Measurements from ENCODE around the gene PYGL.
A peak's percentile ranks its signal among the peaks of the same experiment; 100 is the strongest.

The PYGL gene

DNA sequence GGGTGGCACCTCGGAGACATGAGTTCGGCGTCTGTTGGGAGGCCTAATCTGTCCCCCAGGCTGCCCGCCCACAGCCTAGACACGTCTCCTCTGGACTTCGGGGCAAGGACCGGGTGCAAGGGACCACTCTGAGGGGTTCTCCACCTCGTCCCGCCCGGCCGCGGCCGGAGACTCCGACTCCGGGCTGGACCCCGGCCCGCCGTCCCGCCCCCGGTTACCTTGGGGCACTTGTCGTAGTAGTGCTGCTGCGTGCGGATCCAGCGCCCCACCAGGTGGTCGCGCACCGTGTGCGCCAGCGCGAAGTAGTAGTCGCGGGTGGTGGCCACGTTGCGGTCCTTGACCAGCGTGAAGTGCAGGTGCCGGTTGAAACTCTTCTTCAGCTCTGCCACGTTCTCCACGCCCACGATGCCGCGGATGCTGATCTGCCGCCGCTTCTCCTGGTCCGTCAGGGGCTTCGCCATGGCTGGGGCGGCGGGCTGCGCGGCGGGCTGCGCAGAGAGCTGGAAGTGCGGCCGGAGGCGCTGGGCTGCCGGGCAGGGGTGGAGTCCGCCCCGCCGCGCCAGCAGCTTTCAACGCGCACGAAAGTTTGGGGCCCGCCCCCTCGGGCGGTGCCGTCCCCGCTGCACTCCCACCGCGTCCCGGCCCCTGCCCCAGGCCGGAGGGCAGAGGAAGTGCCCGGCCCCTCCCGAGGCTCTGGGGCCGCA is at the start of gene PYGL:
Gene PYGL (minus strand): TSS at position 541 of the 704 bp plus-strand sequence. CDS start 80 bp downstream, at position 461.
- TF ChIP-seq, protein P1, sequence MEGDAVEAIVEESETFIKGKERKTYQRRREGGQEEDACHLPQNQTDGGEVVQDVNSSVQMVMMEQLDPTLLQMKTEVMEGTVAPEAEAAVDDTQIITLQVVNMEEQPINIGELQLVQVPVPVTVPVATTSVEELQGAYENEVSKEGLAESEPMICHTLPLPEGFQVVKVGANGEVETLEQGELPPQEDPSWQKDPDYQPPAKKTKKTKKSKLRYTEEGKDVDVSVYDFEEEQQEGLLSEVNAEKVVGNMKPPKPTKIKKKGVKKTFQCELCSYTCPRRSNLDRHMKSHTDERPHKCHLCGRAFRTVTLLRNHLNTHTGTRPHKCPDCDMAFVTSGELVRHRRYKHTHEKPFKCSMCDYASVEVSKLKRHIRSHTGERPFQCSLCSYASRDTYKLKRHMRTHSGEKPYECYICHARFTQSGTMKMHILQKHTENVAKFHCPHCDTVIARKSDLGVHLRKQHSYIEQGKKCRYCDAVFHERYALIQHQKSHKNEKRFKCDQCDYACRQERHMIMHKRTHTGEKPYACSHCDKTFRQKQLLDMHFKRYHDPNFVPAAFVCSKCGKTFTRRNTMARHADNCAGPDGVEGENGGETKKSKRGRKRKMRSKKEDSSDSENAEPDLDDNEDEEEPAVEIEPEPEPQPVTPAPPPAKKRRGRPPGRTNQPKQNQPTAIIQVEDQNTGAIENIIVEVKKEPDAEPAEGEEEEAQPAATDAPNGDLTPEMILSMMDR (conservative IDR thresholded peaks at IDR 0.05; ENCODE audit: control insufficient read depth, insufficient read depth, low read depth, low read length): no peak
- peak; percentile 53 for DNase-seq (ENCODE audit: low read depth)
- H3K4me3 ChIP-seq (ENCODE audit: control insufficient read depth, low read depth, low read length): peak within 1 kb of the TSS; percentile 67

DNA sequence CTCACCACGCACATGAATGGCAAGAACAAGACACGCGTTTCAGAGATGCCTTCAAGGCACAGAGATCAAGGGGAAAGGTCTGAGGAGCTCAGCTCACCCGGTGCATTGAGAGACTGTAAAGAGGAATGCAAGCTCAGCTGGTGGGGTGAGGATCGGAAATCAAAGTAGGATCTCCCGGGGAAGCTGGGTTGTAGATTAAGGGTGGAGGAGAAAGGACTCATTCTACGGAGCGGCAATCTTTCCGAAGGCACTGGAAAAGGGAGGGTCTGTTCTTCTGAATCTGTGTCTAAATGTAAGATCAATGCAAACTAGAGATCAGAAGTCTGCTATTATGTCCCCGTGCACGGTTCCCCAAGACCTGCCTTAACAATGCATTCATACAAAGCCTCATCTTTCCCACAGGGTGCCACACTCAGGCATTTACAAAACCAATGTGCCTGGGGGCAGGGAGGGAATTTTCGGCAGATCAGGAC is 41.6 kb upstream of the PYGL start:
- no peak overlapping the region for H3K4me3 ChIP-seq (ENCODE audit: control insufficient read depth, low read depth, low read length)
- no peak for DNase-seq (ENCODE audit: low read depth)
- TF ChIP-seq, protein P1 (conservative IDR thresholded peaks at IDR 0.05; ENCODE audit: control insufficient read depth, insufficient read depth, low read depth, low read length): no peak

DNA sequence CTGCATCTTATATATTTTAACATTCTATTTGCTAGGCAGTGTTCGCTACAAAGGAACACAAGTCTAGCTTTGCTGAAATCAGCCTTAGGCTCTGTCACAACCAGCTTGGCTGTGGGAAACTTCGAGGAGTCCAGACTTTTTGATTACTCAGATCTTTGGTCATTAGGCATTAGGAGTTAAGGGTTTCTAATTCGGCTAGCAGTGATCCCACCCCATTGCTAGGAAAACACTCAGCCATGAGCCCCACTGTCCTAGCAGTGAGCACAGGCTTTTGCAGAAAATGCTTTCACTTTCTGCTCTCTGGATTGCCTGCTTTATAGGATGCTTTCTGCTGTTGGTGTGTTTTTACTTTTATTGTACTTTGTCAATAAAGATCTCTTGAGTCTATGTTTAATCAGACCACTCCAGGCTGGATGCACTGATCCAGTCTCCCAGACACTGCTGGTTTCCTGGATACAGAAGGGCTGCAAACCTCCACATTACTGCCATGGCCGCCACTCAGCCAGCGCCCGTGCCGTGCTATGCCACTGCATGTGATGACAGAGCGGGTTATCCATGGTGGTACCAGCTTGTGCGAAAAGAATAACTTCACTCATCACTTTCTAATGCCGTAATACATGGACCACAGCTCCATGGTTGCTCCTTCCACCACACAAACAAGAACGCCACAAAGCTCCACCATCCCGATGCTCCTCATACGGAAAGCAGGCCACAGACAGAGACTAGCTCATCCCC is 41.0 kb upstream of the PYGL start:
- peak; percentile 23 for DNase-seq (ENCODE audit: low read depth)
- TF ChIP-seq, protein P1 (conservative IDR thresholded peaks at IDR 0.05; ENCODE audit: control insufficient read depth, insufficient read depth, low read depth, low read length): no peak
- no peak overlapping the region for H3K4me3 ChIP-seq (ENCODE audit: control insufficient read depth, low read depth, low read length)

DNA sequence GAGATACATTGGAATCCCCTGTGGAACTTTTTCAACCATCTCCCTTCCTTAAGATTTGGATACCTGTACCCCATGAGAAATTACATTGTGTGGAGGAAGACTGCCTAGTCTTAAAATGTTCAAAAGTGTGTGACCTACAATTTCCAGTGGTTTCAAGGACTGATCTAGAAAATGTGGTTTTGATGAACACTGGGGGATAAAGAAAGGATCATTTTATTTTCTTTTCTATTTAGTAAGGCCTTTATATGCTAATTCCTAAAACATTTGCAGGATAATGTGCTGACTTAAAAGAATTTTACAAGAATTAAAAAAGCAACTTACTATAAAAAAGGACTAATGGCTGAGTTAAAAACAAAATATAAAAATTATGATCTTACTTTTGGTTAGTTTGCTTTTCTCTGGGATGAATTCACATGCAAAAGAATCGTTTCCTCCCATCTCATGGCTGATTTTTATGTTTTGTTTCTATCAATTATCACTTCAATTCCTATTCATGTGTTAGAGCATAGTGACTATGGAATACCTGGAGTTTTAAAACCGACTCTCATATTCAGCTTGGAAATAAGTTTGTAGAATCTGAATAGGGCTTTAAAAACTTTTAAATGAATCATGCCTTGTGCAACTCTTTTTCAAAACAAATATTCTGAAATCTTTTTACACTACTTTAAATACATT is 39.9 kb upstream of the PYGL start:
- no peak for DNase-seq (ENCODE audit: low read depth)
- H3K4me3 ChIP-seq (ENCODE audit: control insufficient read depth, low read depth, low read length): no peak overlapping the region
- TF ChIP-seq, protein P1 (conservative IDR thresholded peaks at IDR 0.05; ENCODE audit: control insufficient read depth, insufficient read depth, low read depth, low read length): no peak

DNA sequence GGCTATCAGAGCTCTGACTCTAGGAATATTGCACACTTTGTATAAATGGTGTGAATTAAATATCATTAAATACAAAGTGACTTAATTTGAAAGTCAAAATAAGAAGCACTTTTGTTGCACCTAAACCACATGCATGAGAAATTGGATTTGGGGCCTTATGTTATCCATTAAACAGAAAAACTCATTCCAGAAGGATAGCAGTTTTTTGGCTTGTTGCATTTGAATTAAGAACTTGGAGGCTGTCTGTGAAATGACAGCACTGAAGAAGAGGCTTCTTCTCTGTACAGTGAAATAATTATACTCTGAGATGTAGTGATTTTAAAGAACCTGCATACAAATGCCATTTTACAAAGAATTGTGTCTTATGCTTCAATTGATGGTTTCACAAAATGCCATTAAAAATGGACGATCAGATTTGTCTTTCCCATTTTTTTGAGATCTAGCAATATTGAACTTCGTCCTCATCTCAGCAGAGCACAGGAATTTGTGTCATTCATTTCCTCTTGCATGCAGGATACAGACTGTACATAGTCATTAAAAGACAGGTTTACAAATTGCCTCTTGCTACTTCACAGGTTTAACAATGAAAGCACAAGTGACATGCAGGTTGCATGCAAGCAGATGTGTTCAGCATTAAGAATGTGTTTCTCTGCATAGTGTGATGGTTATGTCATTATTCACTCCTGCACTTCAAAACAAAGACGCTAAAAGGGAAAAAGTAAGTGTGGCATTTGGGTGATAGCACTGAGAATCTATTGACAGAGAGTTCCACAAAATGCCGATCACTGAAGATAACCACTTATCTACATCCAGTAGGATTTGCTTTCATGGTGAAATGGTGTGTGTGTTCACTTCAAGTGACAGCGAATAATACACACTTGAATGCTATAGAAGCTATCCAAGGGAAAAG is 35.9 kb upstream of the PYGL start:
- TF ChIP-seq, protein P1 (conservative IDR thresholded peaks at IDR 0.05; ENCODE audit: control insufficient read depth, insufficient read depth, low read depth, low read length): no peak
- DNase-seq (ENCODE audit: low read depth): no peak
- no peak overlapping the region for H3K4me3 ChIP-seq (ENCODE audit: control insufficient read depth, low read depth, low read length)

DNA sequence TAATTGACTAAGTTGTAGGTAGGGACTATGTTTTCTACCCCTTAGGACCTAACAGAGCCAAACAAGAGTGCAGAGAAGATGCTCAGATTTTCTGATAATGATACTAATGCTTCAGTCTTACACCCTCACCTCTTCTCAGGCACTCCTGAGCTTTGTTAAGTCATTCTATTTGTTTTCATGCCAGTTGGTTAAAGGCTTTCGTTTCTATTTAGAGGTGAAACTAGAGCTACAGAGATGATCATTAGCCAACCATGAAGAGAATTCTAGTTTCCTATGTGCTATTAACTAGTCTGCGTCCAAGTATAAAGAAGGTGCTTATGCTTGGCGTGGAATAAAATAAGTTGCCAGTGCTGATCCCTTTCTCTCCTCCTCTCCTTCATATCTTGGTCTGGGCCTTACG is 34.6 kb upstream of the PYGL start:
- TF ChIP-seq, protein P1 (conservative IDR thresholded peaks at IDR 0.05; ENCODE audit: control insufficient read depth, insufficient read depth, low read depth, low read length): no peak
- H3K4me3 ChIP-seq (ENCODE audit: control insufficient read depth, low read depth, low read length): no peak overlapping the region
- no peak for DNase-seq (ENCODE audit: low read depth)
